Measurements from ENCODE around the gene PRDM10.

GRCh38 chr11:129987950-129988349, 14.7 kb downstream of the PRDM10 start:
- TF ChIP-seq POLR2A (IDR thresholded peaks at IDR 0.05) (no peak), POLR2AphosphoS5 (IDR thresholded peaks at IDR 0.05) (no peak)
- TF ChIP-seq, protein P1, sequence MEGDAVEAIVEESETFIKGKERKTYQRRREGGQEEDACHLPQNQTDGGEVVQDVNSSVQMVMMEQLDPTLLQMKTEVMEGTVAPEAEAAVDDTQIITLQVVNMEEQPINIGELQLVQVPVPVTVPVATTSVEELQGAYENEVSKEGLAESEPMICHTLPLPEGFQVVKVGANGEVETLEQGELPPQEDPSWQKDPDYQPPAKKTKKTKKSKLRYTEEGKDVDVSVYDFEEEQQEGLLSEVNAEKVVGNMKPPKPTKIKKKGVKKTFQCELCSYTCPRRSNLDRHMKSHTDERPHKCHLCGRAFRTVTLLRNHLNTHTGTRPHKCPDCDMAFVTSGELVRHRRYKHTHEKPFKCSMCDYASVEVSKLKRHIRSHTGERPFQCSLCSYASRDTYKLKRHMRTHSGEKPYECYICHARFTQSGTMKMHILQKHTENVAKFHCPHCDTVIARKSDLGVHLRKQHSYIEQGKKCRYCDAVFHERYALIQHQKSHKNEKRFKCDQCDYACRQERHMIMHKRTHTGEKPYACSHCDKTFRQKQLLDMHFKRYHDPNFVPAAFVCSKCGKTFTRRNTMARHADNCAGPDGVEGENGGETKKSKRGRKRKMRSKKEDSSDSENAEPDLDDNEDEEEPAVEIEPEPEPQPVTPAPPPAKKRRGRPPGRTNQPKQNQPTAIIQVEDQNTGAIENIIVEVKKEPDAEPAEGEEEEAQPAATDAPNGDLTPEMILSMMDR (IDR thresholded peaks at IDR 0.05 in 8 of 11, conservative IDR thresholded peaks at IDR 0.05 in 3 of 11) = no peak
